NB4 (cell line): ENCODE results near the gene KLF11.

Experiments
- CTCF ChIP-seq: IDR thresholded peaks from one replicate; pipeline ENCODE4 v1.5.1; 2012; ENCODE audit warnings: low read depth, low read length
- POLR2A ChIP-seq: IDR thresholded peaks from 2 replicates; pipeline ENCODE4 v1.6.1; 2011; ENCODE audit warnings: mild to moderate bottlenecking; ENCODE audit not compliant: insufficient read length; ENCODE audit errors: extremely low read depth

DNA sequence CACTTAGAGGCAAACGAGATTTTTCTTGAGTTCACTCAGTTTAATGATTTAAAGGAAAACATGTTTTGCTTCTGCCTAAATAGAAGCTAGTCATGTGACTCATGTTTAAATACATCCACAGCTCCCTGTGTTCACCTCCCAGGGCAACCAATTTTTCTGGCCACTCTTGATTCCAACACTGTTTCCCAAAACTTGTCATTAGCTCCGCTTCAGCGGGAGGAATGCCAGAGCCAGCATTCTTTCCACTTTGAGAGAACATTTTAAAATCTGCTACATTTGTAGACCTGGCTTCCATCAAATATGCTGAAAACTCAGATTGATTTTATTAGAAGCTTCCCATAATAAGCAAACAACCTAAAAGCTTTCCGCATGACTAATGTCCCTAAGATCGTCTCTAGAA lies 39.7 kb downstream of the KLF11 start:
- no peak for TF ChIP-seq CTCF
- no peak for TF ChIP-seq POLR2A
